Stimulated activated CD4-positive, alpha-beta T cell treated with anti-CD3 and anti-CD28 coated beads, Interleukin-15, amount 100 ng/mL, for 24 hours (primary cell): ENCODE results near the gene ARPC1B.
A peak's percentile ranks its signal among the peaks of the same experiment; 100 is the strongest.
"Not testable (repeated sequence)": the region's sequence is repeated elsewhere in the genome, so short reads cannot be mapped to it uniquely, and the experiment has no call there.

Experiments
- DNase-seq: peaks from one replicate; pipeline ENCODE4 v3.0.0-alpha.2; 2020

The ARPC1B gene

DNA sequence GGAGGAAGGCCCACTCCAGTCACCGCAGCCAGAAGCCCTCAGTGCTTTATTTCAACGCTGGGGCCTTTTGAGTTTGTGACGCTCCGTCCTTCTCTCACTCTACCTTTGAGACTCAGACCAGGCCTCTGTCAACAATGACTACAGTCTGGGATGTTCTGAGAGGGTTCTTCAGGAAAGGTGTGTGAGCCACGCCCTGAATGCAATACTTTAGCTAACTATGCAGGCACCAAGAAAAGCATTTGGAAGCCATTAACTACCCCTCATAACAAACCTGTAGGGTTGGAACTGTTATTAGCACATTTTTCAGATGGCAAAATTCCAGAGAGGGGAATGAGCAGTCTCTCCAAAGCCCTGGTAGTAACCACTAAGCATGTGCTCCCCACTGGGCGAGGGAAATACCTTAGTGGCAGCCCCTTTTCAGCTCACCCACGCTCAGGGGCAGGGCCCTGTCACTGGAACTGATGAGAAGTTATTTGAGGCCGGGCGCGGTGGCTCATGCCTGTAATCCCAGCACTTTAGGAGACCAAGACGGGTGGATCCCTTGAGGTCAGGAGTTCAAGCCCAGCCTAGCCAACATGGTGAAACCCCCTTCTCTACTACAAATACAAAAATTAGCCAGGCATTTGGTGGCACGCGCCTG, 5.7 kb upstream of the ARPC1B start:
- no peak for DNase-seq

DNA sequence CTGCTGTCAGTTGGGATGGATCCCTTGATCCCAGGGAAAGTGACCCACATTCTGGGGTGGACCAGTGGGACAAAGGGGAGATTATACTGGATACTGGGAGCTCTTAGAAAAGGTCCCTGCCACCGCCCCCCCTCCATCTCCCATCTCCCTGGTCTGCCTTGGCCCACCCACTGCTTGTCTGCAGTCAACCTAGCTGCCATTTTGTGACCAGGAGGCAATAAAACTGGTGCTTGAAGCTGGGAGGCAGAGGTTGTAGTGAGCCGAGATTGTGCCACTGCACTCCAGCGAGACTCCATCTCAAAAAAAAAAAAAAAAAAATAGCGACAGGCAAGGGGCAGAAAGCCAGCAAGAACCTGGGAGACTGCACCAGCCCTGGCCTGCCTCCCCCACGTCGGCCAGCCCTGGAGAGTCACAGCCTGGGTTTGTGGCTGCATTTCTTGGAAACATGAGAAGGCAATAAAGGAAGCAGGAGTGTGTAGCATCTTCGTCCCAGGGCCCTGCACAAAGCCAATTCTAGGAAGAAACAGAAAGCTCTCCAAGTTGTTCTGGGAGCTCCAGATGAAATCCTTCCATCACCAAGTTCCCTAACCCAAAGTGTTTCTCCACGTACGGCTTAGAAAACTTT, 4.7 kb upstream of the ARPC1B start:
- no peak for DNase-seq

DNA sequence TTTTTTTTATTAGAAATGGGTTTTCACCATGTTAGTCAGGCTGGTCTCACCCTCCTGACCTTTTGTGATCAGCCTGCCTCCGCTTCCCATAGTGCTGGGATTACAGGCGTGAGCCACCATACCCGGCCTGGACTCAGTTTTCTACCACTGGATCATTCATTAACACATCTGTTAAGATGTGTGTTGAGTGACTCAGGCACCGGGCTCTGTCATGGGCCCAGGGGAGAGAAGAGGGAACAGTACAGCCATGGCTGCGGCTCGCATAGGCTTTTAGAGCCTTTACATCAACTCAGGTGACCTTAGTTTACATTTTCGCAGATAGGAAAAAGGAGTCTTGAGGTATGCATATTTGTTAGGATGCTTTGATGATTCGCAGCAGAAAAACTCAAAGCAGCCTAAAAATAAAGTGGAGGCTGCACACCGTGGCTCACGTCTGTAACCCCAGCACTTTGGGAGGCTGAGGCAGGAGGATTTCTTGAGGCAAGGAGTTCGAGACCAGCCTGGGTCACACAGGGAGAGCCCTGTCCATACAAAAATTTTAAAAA, 3.1 kb upstream of the ARPC1B start:
- DNase-seq, result no peak

DNA sequence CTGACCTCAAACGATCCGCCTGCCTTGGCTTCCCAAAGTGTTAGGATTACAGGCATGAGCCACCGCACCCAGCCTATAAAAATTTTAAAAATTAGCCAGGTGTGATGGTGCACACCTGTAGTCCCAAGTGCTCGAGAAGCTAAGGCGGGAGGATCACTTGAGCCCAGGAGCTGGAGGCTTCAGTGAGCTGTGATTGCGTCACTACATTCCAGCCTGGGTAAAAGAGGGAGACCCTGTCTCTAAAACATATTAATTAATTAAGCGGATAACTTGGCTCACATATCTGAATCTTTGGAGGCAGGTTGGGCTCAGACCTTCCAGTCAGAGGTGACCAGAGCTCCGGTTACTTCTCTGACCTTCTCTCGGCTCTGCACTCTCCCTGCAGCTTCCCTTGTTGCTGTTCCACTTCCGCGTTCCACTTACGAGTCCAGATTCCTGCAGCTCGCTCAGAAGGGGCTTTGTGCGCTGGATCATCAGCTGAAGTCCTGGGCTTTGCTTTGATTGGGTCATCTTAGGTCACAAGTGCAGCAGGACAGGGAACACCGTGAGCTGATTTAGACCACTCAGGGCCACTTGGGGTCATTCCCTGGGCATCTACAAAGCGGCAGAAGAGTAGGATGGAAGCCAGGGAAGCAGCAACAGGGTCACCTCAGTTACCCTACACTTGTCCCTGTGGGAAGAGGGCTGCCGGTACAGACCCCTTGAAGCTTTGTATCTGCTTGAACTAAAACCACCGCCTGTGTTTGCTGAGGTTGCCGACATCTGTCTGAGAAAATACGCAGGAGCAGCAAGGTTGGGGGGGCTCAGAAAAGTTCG, 2.0 kb upstream of the ARPC1B start:
- no peak for DNase-seq

DNA sequence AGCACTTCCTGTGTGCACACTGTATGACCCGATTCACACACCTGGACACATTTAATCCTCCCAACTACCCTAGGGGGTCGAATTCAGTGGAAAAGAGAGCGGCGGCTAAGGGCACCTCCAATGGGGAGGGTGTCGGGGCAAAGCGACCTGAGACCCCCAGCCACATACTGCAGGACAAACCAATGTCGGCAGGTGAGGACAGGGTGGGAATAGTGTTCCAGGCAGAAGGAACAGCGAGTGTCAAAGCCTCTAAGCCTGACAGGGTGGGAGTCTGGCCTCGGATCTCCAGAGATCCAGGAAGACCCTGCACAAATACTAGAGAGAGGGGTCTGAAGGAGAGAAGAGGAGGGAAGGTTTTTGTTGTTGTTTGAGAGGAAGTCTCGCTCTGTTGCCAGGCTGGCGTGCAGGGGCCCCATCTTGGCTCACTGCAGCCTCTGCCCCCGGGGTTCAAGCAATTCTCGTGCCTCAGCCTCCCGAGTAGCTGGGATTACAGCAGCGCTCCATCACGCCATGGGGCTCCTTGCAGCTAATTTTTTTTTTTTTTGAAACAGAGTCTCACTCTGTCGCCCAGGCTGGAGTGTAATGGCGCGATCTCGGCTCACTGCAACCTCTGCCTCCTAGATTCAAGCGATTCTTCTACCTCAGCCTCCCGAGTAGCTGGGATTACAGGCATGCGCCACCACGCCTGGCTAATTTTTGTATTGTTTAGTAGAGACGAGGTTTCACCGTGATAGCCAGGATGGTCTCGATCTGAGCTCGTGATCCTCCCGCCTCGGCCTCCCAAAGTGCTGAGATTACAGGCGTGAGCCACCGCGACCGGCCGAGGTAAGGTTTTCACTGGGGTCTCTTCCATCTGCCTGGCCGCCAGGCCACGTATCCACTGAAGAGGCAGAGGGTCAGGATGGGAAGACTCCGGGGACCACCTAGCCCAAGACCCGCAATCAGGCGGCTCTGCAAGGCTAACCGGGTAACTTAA, 1.2 kb upstream of the ARPC1B start:
- DNase-seq, result no peak

DNA sequence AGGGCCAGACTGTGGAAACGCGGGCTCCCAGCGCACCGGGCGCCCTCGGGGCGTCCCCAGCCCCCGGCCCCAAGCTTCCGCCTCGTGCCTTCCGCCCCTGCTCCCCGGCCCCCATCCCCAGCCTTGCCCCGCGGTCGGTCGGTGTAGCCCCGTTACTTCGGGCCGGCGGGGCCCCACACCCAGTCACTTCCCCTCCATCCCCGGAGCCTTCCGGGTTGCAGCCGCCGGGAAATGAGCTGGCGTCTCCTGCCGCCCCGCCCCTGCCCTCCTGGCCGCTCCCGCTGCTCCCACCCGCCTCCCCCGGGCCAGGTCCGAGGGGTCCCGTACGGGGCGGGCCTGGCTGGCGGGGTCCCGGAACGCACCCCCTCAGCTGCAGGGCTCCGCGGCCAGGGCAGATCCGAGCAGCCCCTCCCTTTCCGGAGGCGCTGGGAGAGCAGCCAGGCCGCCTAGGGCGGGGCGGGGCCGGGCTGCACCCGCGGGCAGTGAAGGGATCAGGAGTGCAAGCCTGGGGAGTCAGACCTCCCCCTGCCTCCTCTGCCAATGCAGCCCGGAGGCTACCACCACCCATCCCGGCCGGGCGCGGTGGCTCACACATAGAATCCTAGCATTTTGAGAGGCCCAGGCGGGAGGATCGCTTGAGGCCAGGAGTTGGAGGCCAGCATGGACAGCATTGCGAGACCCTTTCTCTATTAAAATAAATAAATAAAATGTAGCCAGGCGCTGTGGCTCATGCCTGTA, 709 bp downstream of the ARPC1B start:
- peak; percentile 81 for DNase-seq

DNA sequence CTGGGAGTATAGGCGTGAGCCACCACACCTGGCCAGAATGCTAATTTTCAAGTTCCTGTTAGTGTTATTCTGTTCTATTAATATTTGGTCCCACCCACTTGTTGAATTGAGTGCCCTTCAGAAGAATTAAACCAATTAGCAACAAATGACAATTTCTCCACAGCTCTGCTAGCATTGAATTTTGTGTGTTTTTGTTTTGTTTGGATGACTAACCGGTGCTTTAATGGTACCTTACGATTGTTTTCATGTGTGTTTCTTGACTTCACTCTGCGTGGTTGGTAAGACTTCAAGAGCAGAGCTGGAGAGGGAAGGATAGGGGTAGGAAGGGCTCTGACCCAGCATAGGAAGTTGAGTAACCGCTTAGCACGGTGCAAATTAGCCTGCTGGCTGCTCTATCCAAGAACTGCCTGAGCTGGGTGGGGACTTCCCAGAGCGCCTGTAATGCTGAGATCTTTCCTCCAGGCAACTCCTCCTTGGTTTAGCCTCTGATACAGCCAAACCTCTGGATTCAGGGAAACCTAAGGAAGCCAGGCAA, 4.6 kb downstream of the ARPC1B start:
- peak; percentile 63 for DNase-seq

DNA sequence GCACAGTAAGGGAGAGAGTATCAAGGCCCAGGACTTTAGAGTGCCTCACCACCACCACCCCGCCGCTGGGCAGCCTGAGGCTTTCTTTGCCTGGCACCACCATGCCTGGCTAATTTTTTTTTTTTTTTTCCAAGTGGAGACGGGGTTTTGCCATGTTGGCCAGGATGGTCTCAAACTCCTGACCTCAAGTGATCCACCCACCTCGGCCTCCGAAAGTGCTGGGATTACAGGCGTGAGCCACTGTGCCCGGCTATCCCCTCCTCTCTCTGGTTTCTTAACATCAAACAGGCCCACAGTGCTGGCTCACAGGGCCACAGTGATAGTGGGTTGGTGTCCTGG, 5.1 kb downstream of the ARPC1B start:
- not testable (repeated sequence) for DNase-seq

DNA sequence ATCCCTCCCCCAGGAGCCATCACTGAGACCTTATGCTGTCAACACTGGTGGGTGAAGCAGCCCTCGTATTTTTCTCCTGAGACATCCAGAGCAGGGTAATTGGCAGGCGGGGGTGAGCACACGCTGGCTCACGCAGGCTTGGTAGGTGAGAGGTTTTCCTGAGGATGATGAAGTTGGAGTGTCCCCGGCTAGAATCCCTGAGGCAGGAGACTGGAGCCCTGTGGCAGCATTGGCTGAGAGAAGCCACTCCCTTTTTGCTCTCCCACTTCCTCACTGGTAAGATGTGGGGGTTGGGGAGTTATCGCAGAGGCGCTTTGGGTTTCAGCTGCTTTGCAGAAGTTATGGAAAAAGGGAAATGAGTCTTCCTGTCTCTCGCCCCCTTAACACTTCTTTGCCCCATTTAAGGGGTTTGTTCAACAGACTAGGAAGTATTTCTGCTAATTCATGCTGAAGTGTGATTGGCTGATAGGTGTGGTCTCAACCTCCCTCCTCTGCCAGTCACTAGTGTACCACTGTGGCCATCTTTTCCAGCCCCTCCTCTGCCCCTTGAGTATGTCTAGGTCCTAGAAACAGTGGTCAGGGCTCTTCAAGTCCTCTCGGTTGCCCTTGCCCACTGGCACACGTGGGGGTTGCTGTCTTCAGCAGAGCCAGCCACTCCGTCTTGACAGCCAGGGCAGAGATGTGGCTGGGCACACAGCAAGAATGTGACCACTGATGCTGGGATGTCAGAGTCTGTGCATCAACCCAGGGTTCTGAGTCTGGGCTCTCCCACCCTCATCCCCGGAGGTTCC, 5.7 kb downstream of the ARPC1B start:
- DNase-seq, result peak; percentile 69

DNA sequence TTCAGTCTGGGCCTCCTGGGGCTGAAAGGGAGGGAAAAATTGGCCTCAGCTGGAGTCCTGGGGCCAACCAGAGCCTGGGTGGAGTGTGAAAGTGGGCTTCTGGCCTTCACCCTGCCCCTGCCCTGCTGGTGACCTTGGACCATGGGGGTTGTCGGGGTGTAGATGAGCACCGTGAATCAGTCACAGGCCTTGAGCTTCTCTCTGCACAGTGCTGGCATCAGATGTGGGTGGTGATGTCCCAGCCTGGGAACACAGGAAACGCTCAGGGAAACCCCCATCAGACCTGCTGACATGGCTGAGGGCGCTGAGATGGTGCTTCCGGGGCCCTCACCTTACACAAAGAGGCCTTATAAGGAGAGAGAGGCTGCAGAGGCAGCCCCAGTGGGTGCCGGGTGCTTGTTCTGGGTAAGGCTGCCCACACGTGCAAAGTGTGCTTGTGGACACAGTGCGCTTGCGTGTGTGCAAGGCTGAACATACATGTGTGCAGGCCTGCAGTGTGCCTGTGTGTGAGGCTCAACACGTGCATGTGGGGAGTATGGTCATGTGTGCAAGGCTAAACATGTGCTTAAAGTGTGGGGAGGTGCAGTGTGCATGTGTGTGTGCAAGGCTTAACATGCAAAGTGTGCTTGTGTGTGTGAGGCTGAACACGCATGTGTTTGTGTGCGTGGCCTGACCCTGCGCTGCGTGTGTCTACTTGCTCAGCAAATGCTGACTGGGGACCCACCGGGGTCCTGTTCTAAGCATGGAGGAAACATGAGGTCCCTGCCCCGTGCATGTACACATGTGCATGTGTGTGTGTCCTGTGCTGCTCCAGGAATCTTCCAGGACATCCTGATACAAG, 6.5 kb downstream of the ARPC1B start:
- DNase-seq, result peak; percentile 93

DNA sequence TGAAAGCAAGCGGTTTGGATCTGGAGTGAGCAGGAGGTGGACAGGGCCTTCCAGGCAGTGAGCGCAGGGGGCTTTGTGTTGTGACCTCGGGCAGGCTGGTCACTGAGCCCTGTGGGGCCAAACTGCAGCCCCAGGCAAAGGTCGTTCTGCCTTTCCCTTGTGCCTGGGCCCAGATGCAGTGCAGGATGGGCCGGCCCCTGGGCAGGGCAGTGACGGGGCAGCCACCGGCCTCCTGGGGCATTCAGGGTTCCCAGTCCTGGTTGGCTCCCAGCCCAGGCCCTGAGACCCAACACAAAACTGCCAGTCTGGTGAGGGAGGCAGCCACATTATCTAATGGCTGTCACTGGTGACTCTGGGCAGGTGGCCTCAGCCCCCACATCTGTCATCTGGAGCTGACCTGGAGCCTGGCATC, 7.1 kb downstream of the ARPC1B start:
- no peak for DNase-seq

DNA sequence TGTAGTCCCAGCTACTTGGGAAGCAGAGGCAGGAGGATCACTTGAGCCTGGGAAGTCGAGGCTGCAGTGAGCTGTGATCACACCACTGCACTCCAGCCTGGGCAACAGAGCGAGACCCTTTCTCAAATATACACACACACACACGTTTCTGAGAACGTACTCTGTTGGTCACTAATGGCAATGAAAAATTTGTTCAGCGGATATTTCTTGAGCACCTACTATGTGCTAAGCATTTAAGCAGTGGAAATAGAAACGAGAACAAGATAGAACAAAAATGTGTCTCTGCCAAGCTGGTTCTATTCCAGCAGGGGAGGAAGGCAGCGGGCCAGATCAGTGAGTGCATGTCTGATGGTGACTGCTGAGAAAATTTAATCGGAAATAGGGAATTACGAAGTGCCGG, 8.7 kb downstream of the ARPC1B start:
- DNase-seq, result no peak

DNA sequence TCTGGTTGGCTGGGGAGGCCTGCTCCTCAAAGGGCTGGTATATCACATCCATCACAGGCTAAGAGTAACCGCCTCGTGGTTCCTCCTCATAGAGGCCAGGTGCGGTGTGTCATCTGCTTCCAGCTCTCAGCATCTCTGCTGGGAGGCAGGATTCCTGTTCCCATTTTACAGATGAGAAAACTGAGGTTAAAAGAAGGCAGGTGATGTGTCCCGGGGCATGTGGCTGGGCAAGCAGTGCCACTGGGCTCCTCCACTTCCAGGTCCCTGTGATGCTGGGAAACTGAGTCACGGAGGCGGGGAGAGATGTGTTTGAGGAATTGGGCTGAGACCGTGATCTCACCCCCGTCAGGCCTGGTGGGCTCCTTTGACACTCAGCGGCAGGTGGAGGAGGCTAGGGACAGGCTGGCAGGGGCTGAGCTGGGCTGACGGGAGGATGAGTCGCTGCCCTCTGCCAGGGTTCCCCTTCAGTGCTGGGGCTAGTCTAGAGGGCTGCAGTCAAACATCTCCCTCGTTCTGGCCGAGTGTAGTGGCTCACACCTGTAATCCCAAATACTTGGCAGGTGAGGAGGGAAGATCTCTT, 9.4 kb downstream of the ARPC1B start:
- DNase-seq, result no peak

DNA sequence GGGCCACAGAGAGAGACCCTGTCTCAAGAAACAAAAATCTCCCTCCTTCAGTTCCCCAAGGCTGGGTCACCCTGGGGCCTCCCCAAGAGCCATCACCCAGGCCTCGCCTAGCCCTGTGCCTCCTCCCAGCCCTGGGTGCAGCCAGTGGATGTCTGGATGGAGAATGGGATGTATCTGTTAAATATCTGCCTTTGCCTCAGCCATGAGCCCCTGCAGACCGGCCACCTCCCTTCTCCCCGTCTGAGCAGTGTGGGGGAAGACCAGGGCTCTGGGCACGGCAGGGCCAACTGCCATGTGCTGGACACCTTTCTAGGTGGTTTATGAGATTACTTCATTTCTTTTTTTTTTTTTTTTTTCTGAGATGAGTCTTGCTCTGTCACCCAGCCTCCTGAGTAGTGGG, 10.0 kb downstream of the ARPC1B start:
- DNase-seq, result no peak

DNA sequence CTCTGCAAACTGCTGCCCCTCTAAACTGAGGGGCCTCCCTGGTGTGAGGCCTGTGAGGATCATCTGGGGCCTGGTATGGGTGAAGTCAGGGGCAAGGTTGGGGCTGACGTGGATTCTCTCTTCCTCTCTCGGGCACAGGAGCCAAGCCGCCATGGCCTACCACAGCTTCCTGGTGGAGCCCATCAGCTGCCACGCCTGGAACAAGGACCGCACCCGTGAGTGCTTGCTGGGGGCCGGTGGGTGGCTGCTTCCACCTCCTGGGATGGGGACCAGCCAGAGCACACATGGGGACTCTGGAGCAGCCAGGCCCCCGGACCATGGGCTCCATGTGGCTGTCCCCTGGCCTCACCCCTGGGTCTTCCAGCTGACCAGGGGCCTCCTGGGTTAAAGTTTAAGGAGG, 11.0 kb downstream of the ARPC1B start:
- no peak for DNase-seq

DNA sequence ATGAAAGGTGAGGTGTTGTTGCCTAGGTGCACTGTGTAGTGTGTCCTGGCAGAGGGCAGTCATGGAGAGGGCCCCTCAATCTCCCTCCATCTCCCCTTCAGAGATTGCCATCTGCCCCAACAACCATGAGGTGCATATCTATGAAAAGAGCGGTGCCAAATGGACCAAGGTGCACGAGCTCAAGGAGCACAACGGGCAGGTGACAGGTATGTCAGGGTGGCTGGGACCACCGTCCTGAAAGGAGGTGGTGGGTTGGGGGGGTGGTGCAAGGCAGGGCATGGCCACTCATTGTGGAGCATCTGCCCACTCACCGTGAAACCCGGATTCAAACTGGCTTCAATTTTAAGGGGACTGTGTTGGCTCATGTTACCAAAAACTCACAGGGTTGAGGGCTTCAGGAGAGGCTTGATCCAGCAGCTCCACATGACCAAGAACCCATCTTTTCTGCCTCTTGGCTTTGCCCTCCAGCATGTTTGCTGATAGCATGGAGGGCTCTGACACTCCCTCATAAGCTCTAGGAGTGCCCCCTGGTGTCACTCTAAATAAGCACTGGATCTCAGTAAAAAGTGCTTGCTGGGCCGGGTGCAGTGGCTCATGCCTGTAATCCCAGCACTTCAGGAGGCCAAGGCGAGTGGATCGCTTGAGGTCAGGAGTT, 12.2 kb downstream of the ARPC1B start:
- DNase-seq, result no peak

DNA sequence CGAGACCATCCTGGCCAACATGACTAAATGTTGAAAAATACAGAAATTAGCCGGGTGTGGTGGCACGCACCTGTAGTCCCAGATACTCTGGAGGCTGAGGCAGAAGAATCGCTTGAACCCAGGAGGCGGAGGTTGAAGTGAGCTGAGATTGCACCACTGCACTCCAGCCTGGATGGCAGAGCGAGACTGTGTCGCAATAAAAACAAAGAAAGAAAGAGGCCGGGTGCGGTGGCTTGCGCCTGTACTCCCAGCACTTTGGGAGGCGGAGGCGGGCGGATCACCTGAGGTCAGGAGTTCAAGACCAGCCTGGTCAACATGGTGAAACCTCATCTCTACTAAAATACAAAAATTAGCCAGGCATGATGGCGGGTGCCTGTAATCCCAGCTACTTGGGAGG, 12.7 kb downstream of the ARPC1B start:
- DNase-seq, result not testable (repeated sequence)

DNA sequence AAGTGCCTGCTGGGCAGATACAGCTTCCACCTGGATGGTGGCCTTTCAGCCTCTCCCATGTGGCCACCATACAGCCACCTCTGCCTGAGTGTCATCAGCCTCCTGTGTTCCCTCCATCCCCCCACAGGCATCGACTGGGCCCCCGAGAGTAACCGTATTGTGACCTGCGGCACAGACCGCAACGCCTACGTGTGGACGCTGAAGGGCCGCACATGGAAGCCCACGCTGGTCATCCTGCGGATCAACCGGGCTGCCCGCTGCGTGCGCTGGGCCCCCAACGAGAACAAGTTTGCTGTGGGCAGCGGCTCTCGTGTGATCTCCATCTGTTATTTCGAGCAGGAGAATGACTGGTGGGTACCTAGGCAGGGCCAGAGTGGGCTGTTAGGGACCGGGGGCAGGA, 13.4 kb downstream of the ARPC1B start:
- no peak for DNase-seq

DNA sequence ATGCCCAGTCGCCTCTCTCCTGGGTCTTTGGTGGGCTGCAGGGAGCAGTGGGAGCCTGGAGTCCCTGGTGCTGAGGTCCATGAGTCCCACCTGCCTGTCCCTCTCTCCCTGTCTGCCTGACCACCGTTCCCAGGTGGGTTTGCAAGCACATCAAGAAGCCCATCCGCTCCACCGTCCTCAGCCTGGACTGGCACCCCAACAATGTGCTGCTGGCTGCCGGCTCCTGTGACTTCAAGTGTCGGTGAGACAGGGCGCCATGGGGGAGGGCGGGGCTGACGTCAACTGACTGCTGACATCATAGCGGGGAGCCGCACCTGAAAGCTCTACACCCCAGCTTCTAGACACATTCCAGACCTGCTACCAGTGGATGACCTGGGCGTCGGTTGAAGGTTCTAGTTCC, 15.2 kb downstream of the ARPC1B start:
- DNase-seq, result no peak
